Measurements from ENCODE around the gene BCOR. TPM values are rescaled to one million over a fixed set of nuclear protein-coding genes. Genes with fewer than 3 reads are reported as not detected.

The BCOR gene
- total RNA-seq, 1 experiment from 2014 or later = 35.1 TPM

GRCh38 chrX:40108959-40109287, 11.2 kb upstream of the BCOR start:
- Histone ChIP-seq H3K4me2 (ENCODE audit: low read length) (peak overlapping the region; percentile 83), H3K36me3 (ENCODE audit: control insufficient read depth in 1 of 2, insufficient read depth in 2 of 2, low read length in 2 of 2) (no peaks in the 10 kb centered on the region), H3K4me1 (ENCODE audit: control insufficient read depth in 1 of 2, insufficient read depth in 2 of 2, low read length in 2 of 2) (peaks cover 37 to 58% of the 10 kb centered on the region in 2 experiments), H3K9me3 (ENCODE audit: control insufficient read depth in 1 of 2, insufficient read depth in 1 of 2, low read depth in 1 of 2, low read length in 2 of 2) (no peaks in the 10 kb centered on the region), H3K27ac (ENCODE audit: low read depth, low read length) (peak overlapping the region; percentile 99), H4K20me1 (ENCODE audit: insufficient read depth) (no peaks in the 10 kb centered on the region), H3K79me2 (ENCODE audit: insufficient read depth, low read length) (peaks cover 27% of the 10 kb centered on the region), H2AFZ (ENCODE audit: low read depth, low read length, poor library complexity, severe bottlenecking) (no peak overlapping the region), H3K27me3 (ENCODE audit: insufficient read depth, low read length) (no peaks in the 10 kb centered on the region), H3K4me3 (replicated peaks in 1 of 2; ENCODE audit: low read depth in 1 of 2, low read length in 2 of 2) (peak overlapping the region; percentile 39 to 62), H3K9me2 (ENCODE audit: insufficient read depth) (no peaks in the 10 kb centered on the region), H3K9ac (ENCODE audit: low read length) (peak overlapping the region; percentile 82)
- no TSS peak for BruUV-seq (replicated peaks)
- ChIA-PET RAD21 (ENCODE audit: low non-redundant PET in 1 of 2, low total read pairs in 2 of 2, uncharacterized antibody in 2 of 2, unreplicated experiment in 2 of 2) (no interaction called here), CTCF (no interaction called here), POLR2A (interaction anchor here (1.2 to 1.5 kb wide), 2 partner anchors 24 to 60 kb away, joined by 4 to 6 read pairs; no protein-coding TSS in a partner anchor)
- ATAC-seq = peak; percentile 41
- DNase-seq (ENCODE audit: low read depth, low spot score) = no peak
- TF ChIP-seq, protein P1, sequence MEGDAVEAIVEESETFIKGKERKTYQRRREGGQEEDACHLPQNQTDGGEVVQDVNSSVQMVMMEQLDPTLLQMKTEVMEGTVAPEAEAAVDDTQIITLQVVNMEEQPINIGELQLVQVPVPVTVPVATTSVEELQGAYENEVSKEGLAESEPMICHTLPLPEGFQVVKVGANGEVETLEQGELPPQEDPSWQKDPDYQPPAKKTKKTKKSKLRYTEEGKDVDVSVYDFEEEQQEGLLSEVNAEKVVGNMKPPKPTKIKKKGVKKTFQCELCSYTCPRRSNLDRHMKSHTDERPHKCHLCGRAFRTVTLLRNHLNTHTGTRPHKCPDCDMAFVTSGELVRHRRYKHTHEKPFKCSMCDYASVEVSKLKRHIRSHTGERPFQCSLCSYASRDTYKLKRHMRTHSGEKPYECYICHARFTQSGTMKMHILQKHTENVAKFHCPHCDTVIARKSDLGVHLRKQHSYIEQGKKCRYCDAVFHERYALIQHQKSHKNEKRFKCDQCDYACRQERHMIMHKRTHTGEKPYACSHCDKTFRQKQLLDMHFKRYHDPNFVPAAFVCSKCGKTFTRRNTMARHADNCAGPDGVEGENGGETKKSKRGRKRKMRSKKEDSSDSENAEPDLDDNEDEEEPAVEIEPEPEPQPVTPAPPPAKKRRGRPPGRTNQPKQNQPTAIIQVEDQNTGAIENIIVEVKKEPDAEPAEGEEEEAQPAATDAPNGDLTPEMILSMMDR (IDR thresholded peaks at IDR 0.05 in 2 of 3, conservative IDR thresholded peaks at IDR 0.05 in 1 of 3; ENCODE audit: borderline replicate concordance in 1 of 3, insufficient read depth in 1 of 3, low read depth in 2 of 3, low read length in 2 of 3) = no peak
- peak; percentile 55 for TF ChIP-seq POLR2AphosphoS5 (IDR thresholded peaks at IDR 0.05; ENCODE audit: low read depth, low read length)
- no peak for TF ChIP-seq SRF (IDR thresholded peaks at IDR 0.05; ENCODE audit: low read depth)
- TF ChIP-seq, protein P2, sequence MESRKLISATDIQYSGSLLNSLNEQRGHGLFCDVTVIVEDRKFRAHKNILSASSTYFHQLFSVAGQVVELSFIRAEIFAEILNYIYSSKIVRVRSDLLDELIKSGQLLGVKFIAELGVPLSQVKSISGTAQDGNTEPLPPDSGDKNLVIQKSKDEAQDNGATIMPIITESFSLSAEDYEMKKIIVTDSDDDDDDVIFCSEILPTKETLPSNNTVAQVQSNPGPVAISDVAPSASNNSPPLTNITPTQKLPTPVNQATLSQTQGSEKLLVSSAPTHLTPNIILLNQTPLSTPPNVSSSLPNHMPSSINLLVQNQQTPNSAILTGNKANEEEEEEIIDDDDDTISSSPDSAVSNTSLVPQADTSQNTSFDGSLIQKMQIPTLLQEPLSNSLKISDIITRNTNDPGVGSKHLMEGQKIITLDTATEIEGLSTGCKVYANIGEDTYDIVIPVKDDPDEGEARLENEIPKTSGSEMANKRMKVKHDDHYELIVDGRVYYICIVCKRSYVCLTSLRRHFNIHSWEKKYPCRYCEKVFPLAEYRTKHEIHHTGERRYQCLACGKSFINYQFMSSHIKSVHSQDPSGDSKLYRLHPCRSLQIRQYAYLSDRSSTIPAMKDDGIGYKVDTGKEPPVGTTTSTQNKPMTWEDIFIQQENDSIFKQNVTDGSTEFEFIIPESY (IDR thresholded peaks at IDR 0.05; ENCODE audit: extremely low read depth, insufficient replicate concordance, low read length) = no peak
- TF ChIP-seq TCF7L2 (IDR thresholded peaks at IDR 0.05; ENCODE audit: borderline replicate concordance, extremely low read depth, insufficient read depth, insufficient read length) = no peak
- intact Hi-C loops (cut with micrococcal nuclease) = loop anchor here (5.0 kb wide), 1 partner anchor 48 kb away; no protein-coding TSS in a partner anchor
